H9 (cell line): ENCODE measurements around the gene GSS. TPM values are rescaled to one million over a fixed set of nuclear protein-coding genes. Genes with fewer than 3 reads are reported as not detected.

Source experiments
- DNase-seq: peaks from one replicate; pipeline ENCODE4 v3.0.0-alpha.2; 2017
- H2AFZ ChIP-seq: one replicate; pipeline ENCODE4 v1.6.1; 2013; ENCODE audit warnings: mild to moderate bottlenecking, low read length, control low read depth, moderate library complexity
- H2AK5ac ChIP-seq: 2 replicates; pipeline ENCODE4 v1.6.1; 2013; ENCODE audit warnings: low read length, control low read depth, mixed read lengths; ENCODE audit not compliant: insufficient read length
- H2BK120ac ChIP-seq: one replicate; pipeline ENCODE4 v1.6.1; 2013; ENCODE audit warnings: low read depth, mild to moderate bottlenecking, low read length, control low read depth, inconsistent platforms; ENCODE audit not compliant: poor library complexity, severe bottlenecking
- H2BK12ac ChIP-seq: 2 replicates; pipeline ENCODE4 v1.6.1; 2013; ENCODE audit warnings: low read length, control low read depth, mixed read lengths, low read depth; ENCODE audit not compliant: insufficient read length
- H2BK15ac ChIP-seq: 2 replicates; pipeline ENCODE4 v1.6.1; 2013; ENCODE audit warnings: low read depth, low read length, control low read depth
- H2BK20ac ChIP-seq: one replicate; pipeline ENCODE4 v1.6.1; 2013; ENCODE audit warnings: low read depth, mild to moderate bottlenecking, low read length, control low read depth, inconsistent platforms; ENCODE audit not compliant: poor library complexity, severe bottlenecking
- H2BK5ac ChIP-seq: 2 replicates; pipeline ENCODE4 v1.6.1; 2013; ENCODE audit warnings: low read length, control low read depth, mixed read lengths; ENCODE audit not compliant: insufficient read length
- H3K14ac ChIP-seq: 2 replicates; pipeline ENCODE4 v1.6.1; 2013; ENCODE audit warnings: low read length, control low read depth; ENCODE audit not compliant: insufficient read depth
- H3K18ac ChIP-seq: 2 replicates; pipeline ENCODE4 v1.6.1; 2013; ENCODE audit warnings: low read depth, mild to moderate bottlenecking, mixed read lengths, low read length, control low read depth; ENCODE audit not compliant: insufficient read length
- H3K23ac ChIP-seq: 2 replicates; pipeline ENCODE4 v1.6.1; 2013; ENCODE audit warnings: low read length, control low read depth, mixed read lengths, low read depth; ENCODE audit not compliant: insufficient read length
- H3K23me2 ChIP-seq: 2 replicates; pipeline ENCODE4 v1.6.1; 2013; ENCODE audit warnings: low read depth, mild to moderate bottlenecking, mixed read lengths, low read length, control low read depth; ENCODE audit not compliant: insufficient read length, poor library complexity, severe bottlenecking
- H3K27ac ChIP-seq: 2 replicates; pipeline ENCODE4 v1.5.1; 2013; ENCODE audit warnings: low read length, control low read depth, mixed read lengths, low read depth; ENCODE audit not compliant: insufficient read length
- H3K27me3 ChIP-seq: 2 replicates; pipeline ENCODE4 v1.6.1; 2013; ENCODE audit warnings: low read length, control low read depth, inconsistent platforms; ENCODE audit not compliant: insufficient read depth
- H3K4ac ChIP-seq: 2 replicates; pipeline ENCODE4 v1.6.1; 2013; ENCODE audit warnings: low read depth, mild to moderate bottlenecking, control low read depth, inconsistent platforms, low read length, moderate library complexity
- H3K4me1 ChIP-seq: 2 replicates; pipeline ENCODE4 v1.6.1; 2013; ENCODE audit warnings: low read length, control low read depth, inconsistent platforms; ENCODE audit not compliant: insufficient read depth
- H3K4me2 ChIP-seq: 2 replicates; pipeline ENCODE4 v1.6.1; 2013; ENCODE audit warnings: low read length, control low read depth, mixed read lengths; ENCODE audit not compliant: insufficient read length, insufficient read depth
- H3K56ac ChIP-seq: 2 replicates; pipeline ENCODE4 v1.6.1; 2013; ENCODE audit warnings: low read depth, mild to moderate bottlenecking, mixed read lengths, low read length, control low read depth; ENCODE audit not compliant: insufficient read length
- H3K79me1 ChIP-seq: 2 replicates; pipeline ENCODE4 v1.6.1; 2013; ENCODE audit warnings: low read depth, mild to moderate bottlenecking, moderate library complexity, low read length, control low read depth, inconsistent platforms; ENCODE audit not compliant: insufficient read depth, poor library complexity, severe bottlenecking
- H3K79me2 ChIP-seq: 2 replicates; pipeline ENCODE4 v1.6.1; 2013; ENCODE audit warnings: low read length, control low read depth, inconsistent platforms; ENCODE audit not compliant: insufficient read depth
- H3K9ac ChIP-seq: 2 replicates; pipeline ENCODE4 v1.6.1; 2013; ENCODE audit warnings: low read length, control low read depth, mixed read lengths; ENCODE audit not compliant: insufficient read length; ENCODE audit errors: extremely low read depth
- H3K9me3 ChIP-seq: one replicate; pipeline ENCODE4 v1.6.1; 2013; ENCODE audit warnings: low read depth, low read length, inconsistent platforms; ENCODE audit not compliant: control insufficient read depth
- H3T11ph ChIP-seq: one replicate; pipeline ENCODE4 v1.6.1; 2013; ENCODE audit warnings: mild to moderate bottlenecking, low read length, control low read depth, inconsistent platforms
- H4K20me1 ChIP-seq: one replicate; pipeline ENCODE4 v1.6.1; 2013; ENCODE audit not compliant: control insufficient read depth, insufficient read length, insufficient read depth
- H4K5ac ChIP-seq: 2 replicates; pipeline ENCODE4 v1.6.1; 2013; ENCODE audit warnings: low read depth, mild to moderate bottlenecking, mixed read lengths, low read length, control low read depth; ENCODE audit not compliant: insufficient read length
- H4K8ac ChIP-seq: replicated peaks from 2 replicates; pipeline ENCODE4 v1.6.1; 2013; ENCODE audit warnings: low read length, control low read depth, mixed read lengths, low read depth; ENCODE audit not compliant: insufficient read length
- H4K91ac ChIP-seq: 2 replicates; pipeline ENCODE4 v1.6.1; 2013; ENCODE audit warnings: low read depth, mild to moderate bottlenecking, moderate library complexity, mixed read lengths, low read length, control low read depth; ENCODE audit not compliant: insufficient read length
- H3K27ac Mint-ChIP-seq, 3 experiments: 2 replicates in 2 of 3; 3 replicates in 1 of 3; pipeline ENCODE4 v1.8.0; 2020 to 2021; ENCODE audit warnings: mixed read lengths in 3 of 3, mild to moderate bottlenecking in 1 of 3, moderate library complexity in 1 of 3
- H3K27me3 Mint-ChIP-seq: 2 replicates; pipeline ENCODE4 v1.8.0; 2021; ENCODE audit warnings: low read depth, mild to moderate bottlenecking, moderate library complexity, mixed read lengths
- H3K36me3 Mint-ChIP-seq, 3 experiments: 2 replicates in 2 of 3; 3 replicates in 1 of 3; pipeline ENCODE4 v1.8.0; 2020 to 2021; ENCODE audit warnings: low read depth in 3 of 3, mixed read lengths in 3 of 3; ENCODE audit not compliant: insufficient read depth in 1 of 3
- H3K4me1 Mint-ChIP-seq, 2 experiments: 2 replicates each; pipeline ENCODE4 v1.8.0; 2020; ENCODE audit warnings: mixed read lengths in 2 of 2
- H3K4me3 Mint-ChIP-seq, 2 experiments: 2 replicates in 1 of 2; 3 replicates in 1 of 2; pipeline ENCODE4 v1.8.0; 2020 to 2021; ENCODE audit warnings: mild to moderate bottlenecking in 2 of 2, mixed read lengths in 2 of 2, moderate library complexity in 1 of 2
- H3K9me3 Mint-ChIP-seq, 2 experiments: 2 replicates in 1 of 2; 3 replicates in 1 of 2; pipeline ENCODE4 v1.8.0; 2020; ENCODE audit warnings: mild to moderate bottlenecking in 2 of 2, mixed read lengths in 2 of 2, moderate library complexity in 1 of 2
- WGBS: extraction: QIAGEN DNeasy Blood & Tissue Kit; methylation state at CpG from one replicate; pipeline ENCODE4 v1.1.7; 2013; ENCODE audit warnings: missing lambda C conversion rate, low lambda C conversion rate, mixed read lengths; ENCODE audit not compliant: insufficient read length; ENCODE audit errors: extremely low coverage; 5-methylcytosine and 5-hydroxymethylcytosine counted together
- total RNA-seq: library from RNA; stranded (reverse); gene quantifications from 2 replicates; pipeline ENCODE4 v1.2.1, GENCODE V29; 2021
- TF ChIP-seq, protein P1 (sequence below): fragments of 200-600 bp; sonication (generic); conservative IDR thresholded peaks from 3 replicates; pipeline ENCODE4 v1.8.0; 2021; ENCODE audit warnings: antibody characterized with exemption, mild to moderate bottlenecking

Gene GSS
- total RNA-seq, 1 experiment from 2014 or later: 48.5 TPM

DNA sequence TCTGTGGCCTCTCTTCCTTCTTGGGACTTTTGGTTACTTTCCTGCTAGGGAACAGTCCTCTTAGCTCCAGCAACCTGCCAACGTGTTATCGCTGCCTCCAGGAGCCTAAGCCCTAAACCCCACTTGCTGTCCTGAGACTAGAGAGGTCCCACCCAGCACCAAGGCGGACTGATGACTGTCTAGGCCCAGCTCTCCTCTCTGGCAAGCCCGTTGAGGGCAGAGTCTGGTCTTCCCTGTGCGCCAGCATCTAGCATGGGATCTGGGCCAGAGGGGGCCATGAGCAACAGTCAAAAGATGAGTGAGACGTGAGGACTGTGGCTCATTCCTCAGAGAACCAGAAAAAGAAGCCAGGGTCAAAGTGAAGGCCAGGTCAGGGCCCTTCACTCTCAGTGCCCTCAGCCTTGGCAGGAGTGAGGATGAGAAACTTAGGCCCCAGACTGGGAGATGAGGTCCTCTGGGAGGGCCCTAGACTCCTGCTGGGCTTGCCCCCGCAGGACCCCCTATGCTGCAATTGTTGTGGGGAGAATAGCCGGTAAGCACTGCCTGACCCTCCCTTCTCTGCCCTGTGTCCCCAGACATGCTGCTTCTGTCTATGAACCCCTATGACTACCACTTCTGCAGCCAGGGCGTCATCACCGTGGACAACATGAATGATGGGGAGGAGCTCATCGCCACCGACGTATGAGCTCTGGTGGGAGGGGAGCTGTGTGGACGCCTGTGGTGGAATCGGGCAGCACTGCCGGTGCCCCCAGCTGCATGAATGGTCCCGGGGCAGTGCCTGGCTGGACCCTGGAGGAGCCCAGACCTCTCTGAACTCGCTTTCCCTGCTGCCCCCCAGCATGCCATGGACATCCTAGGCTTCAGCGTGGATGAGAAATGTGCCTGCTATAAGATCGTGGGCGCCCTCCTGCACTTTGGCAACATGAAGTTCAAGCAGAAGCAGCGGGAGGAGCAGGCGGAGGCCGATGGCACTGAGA, 31.0 kb upstream of the GSS start:
- Histone ChIP-seq H3K23me2 (no peaks in the 10 kb centered on the region), H2BK120ac (no peak overlapping the region), H4K8ac (no peak overlapping the region), H3K23ac (no peak overlapping the region), H3K18ac (no peak overlapping the region), H3K27ac (no peak overlapping the region), H2BK5ac (no peak overlapping the region), H4K5ac (no peak overlapping the region), H3K4me1 (peaks cover 3% of the 10 kb centered on the region; the same call in 1 of the 2 replicates), H4K91ac (no peak overlapping the region), H3K79me2 (no peaks in the 10 kb centered on the region), H3K4me2 (no peak overlapping the region), H3K14ac (no peak overlapping the region; the same call in 1 of the 2 replicates), H3K4ac (no peak overlapping the region), H3K27me3 (no peaks in the 10 kb centered on the region), H3K56ac (no peak overlapping the region), H2AFZ (no peak overlapping the region), H2BK12ac (no peak overlapping the region), H3K9me3 (no peaks in the 10 kb centered on the region), H3T11ph (no peak overlapping the region), H3K79me1 (no peaks in the 10 kb centered on the region), H3K9ac (no peak overlapping the region), H2AK5ac (no peak overlapping the region), H2BK15ac (no peak overlapping the region), H4K20me1 (no peaks in the 10 kb centered on the region), H2BK20ac (no peak overlapping the region)
- WGBS: no CpG with 5 or more reads among the region's 24 CpGs
- Mint-ChIP-seq H3K27ac (no peak overlapping the region), H3K9me3 (peaks cover 0 to 6% of the 10 kb centered on the region in 2 experiments; a peak in 2 of 5 replicates), H3K36me3 (no peaks in the 10 kb centered on the region), H3K27me3 (peaks cover 71% of the 10 kb centered on the region), H3K4me3 (no peak overlapping the region), H3K4me1 (peaks cover 51 to 54% of the 10 kb centered on the region in 2 experiments)
- no peak for DNase-seq
- TF ChIP-seq, protein P1, sequence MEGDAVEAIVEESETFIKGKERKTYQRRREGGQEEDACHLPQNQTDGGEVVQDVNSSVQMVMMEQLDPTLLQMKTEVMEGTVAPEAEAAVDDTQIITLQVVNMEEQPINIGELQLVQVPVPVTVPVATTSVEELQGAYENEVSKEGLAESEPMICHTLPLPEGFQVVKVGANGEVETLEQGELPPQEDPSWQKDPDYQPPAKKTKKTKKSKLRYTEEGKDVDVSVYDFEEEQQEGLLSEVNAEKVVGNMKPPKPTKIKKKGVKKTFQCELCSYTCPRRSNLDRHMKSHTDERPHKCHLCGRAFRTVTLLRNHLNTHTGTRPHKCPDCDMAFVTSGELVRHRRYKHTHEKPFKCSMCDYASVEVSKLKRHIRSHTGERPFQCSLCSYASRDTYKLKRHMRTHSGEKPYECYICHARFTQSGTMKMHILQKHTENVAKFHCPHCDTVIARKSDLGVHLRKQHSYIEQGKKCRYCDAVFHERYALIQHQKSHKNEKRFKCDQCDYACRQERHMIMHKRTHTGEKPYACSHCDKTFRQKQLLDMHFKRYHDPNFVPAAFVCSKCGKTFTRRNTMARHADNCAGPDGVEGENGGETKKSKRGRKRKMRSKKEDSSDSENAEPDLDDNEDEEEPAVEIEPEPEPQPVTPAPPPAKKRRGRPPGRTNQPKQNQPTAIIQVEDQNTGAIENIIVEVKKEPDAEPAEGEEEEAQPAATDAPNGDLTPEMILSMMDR: no peak
